GM12875 (cell line): ENCODE results near the gene IKZF4.
"Not testable (repeated sequence)": the region's sequence is repeated elsewhere in the genome, so short reads cannot be mapped to it uniquely, and the experiment has no call there.

Experiments used
- H3K4me3 ChIP-seq: one replicate; pipeline ENCODE4 v1.5.1; 2011; ENCODE audit warnings: low read depth, low read length, control low read depth
- CTCF ChIP-seq: IDR thresholded peaks from 2 replicates; pipeline ENCODE4 v1.5.1; 2011; ENCODE audit warnings: low read depth, mild to moderate bottlenecking, control low read depth, inconsistent platforms, low read length, moderate library complexity, borderline replicate concordance; ENCODE audit not compliant: insufficient read depth

The IKZF4 gene

GRCh38 chr12:56062996-56063395 lies 42.2 kb downstream of the IKZF4 start:
- H3K4me3 ChIP-seq: no peak overlapping the region
- no peak for TF ChIP-seq CTCF

- no peak for TF ChIP-seq CTCF
Measured at GRCh38 chr12:56071648-56072047, 50.8 kb downstream of the IKZF4 start.

GRCh38 chr12:56074396-56074795 lies 53.6 kb downstream of the IKZF4 start:
- TF ChIP-seq CTCF: no peak
- no peak overlapping the region for H3K4me3 ChIP-seq

More at GRCh38 chr12:56071648-56072047, 50.8 kb downstream of the IKZF4 start:
- H3K4me3 ChIP-seq: no peak overlapping the region

GRCh38 chr12:56077966-56078365 lies 57.1 kb downstream of the IKZF4 start:
- H3K4me3 ChIP-seq: not testable (repeated sequence)

GRCh38 chr12:56078427-56078826 lies 57.6 kb downstream of the IKZF4 start:
- no peak overlapping the region for H3K4me3 ChIP-seq
- no peak for TF ChIP-seq CTCF

GRCh38 chr12:56078931-56079722 lies 58.3 kb downstream of the IKZF4 start:
- peak; percentile 74 for TF ChIP-seq CTCF
- H3K4me3 ChIP-seq: peak overlapping the region; percentile 41

GRCh38 chr12:56079723-56080555 lies 59.1 kb downstream of the IKZF4 start, which contains the start of gene ERBB3:
ERBB3 (plus strand) TSS chr12:56080165; CDS start chr12:56080301, 136 bp downstream.
- TF ChIP-seq CTCF: no peak
- peak within 1 kb of the TSS; percentile 41 for H3K4me3 ChIP-seq
